HG02798 (cell line): Measurements from ENCODE around the gene WDR20.
A peak's percentile ranks its signal among the peaks of the same experiment; 100 is the strongest.

ENCODE experiments used
- ATAC-seq: cut with Tn5 transposase; IDR thresholded peaks from one replicate; pipeline ENCODE4 v1.9.1; 2021; ENCODE audit warnings: mild to moderate bottlenecking; ENCODE audit not compliant: unreplicated experiment, poor library complexity

Gene WDR20

DNA sequence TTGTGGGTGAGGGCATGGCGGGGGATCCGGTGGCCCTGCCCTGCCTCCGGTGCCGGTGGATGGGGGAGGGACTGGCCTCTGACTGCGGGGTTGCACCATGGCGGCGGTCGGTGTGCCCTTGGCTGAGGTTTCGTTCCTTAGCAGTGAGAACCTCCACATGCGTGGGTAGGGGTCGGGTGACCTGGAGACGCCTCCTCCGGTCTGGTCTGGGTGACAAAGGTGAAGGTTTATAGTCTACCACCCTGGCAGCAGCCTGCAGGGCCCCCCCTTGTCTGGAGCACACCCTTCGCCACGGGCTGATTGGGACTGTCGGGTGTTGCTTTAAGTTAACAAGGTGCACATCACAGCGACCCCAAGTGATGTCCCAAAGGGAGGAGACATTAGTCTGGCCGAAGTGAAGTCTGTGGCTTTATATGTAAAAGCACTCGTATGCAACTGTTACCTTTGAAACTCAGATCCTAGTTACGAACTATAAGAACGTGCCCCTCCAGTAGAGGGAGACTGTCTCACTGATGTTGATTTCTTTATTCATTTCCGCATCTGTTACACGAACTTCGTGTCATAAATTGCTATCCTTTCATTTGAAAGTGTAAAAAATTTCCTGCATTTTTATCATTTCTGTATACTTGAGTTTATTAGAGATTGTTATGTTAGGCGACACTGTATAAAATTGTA is 74.4 kb downstream of the WDR20 start:
- ATAC-seq = no peak

DNA sequence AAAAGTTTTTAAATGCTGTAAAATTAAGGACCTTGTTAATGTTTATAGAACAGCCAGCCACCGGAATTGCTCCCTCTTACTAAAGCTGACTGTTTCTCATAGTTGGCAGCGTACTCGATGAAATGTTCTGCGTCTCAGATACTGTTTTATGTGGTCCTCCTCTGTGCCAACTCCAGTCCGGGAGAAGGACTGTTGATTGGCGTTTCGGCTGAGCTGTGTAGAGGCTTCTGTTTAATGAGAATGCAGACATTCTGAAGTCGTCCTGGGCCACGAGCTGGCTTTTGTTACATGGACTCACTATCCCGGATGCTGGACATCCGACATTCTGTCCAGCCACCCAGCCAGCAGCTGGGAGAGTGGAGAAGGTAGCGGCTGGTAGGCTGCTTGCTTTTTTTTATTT is 75.4 kb downstream of the WDR20 start:
- no peak for ATAC-seq

DNA sequence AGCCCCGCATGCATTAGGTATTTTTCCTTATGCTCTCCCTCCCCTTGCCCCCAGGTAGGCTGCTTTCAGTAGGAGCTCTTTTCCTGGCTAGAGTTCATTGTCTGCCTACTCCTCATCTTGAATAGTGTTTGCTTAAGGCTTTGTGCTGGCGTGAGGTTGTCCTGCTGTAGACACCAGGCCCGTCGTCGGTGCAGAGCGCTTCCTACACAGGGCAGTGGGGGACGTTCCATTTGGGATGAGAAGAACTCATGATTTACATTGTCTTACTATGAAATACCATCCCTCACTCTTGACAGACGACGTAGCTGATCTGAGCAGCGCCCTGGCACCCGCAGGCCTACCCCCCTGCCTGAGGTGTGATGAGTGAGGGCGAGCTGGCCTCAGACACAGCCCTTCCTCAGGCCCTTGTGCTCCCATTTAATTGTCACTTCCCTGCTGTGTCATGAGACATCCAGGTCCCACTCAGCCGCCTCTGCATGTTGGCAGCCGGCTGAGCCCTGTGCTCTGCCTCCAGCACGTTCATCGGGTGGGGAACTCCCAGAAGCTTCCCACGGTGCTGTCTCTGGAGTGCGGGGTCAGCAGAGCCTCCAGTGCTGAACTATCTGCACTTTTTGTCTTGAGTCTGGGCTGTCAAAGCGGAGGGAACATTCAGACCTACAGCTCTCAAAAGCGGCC is 76.0 kb downstream of the WDR20 start:
- no peak for ATAC-seq

DNA sequence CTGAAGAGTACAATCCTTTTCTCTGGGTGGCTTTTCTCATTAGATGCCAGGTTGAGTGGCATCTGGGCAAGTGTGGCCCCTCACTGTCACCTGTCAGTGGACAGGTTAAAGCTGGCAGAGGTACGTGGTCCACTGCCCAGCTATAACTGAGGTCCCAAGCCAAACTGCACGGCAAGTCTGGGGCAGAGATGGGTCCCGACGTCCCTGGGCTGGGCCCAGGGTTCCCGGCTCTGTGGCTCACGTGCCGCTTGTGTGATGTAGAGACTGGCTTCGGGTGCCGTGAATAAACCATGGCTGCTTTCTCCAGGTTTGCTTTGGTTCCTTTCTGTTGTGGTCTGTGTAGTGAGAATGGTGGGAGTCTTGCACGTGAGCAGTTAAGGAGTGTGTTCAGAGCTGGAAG is 77.7 kb downstream of the WDR20 start:
- no peak for ATAC-seq

DNA sequence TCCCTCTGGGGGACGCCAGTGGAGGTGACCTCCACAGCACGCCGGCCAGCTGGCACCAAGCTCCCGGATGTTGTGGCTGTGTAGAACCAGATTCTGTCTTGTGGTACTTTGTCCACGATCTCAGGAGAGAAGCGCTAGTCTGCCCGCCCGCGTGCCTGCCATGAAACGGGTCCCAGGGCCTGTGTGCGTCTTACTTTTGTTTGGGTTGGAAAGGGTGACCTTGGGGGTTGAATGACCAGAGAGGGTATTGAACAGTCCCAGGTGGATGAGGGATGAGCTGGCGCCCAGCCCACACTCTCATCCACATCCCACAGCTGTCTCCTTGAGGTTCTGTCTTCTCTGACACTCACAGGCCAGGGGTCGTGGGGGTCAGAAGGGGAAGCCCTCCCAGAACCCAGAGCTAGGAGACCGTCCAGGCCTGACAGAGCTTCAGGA is 78.3 kb downstream of the WDR20 start:
- no peak for ATAC-seq

DNA sequence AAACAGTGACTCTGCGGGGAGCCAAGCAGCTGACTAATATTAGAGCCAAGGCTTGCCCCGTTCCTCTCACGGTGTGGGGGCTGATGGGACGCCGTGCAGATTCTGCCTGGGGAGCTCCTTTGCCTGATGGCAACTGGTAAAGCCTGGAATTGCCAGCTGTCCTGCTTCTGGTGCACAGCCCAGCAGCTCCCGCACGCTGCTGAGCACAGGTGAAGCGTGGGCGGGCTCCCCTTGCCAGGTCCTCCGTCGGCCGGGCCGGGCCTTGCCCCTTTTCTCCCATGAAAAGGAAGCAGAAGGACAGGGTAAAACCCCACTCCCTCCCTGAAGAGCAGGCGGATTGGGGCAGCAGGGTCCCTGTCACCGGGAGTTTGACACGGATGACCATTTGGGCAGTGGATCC is 79.0 kb downstream of the WDR20 start:
- ATAC-seq = no peak

DNA sequence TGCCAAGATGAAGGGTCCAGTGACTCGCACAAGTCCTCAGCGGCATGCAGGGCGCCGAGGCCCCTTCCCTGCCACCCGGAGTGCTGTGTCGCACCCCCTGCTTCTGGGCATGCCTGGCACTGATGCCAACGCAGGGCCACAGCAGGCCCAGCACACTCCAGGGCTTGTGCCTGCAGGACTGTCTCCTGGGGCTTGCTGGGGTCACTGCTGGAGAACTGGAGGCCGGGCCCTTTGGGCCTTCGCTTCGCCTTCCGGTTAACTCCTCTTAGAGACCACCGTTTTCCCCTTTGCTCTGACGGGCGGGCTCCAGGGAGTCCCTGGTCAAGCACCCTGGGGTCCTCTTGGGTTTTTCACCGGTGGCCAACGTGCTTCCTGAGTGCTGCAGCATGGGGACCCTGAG is 79.6 kb downstream of the WDR20 start:
- ATAC-seq = no peak

DNA sequence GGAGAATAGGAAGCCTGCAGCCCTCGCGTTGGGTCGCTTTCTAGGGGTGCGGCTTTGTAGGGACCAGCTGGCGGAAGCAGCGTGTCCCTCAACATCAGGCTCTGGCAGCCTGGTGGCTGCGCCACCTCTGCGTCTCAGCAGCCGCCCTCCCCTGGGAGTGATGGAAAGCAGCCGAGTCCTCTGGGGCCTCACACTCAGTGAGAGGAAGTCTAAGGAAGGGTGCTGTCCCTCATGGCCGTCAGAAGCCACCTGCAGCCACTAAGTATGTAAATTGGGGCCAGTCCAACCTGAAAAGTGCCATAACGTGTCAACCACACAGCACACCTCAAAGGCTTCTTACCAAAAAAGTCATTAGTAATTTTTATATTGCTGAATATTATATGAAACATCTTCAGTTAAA is 80.3 kb downstream of the WDR20 start:
- peak; percentile 92 for ATAC-seq

DNA sequence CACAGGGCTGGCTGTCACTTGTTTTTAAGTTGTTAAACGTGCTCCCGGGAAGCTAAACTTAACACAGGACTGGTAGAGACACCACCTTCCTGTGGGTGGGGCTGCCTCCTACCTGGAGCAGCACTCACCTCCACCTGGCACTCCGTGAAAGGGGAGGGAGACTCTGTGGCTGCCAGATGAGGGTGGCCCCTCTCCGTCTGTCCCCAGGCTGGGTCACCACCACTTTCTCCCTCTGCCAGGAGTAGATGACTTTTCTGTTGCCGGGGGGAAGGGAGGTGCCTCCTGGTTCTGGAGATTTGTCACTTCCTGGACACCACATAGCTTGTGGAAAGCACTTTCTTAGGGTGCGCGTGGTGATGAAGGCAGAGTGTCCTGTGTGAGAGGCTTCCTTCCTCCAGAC is 81.3 kb downstream of the WDR20 start:
- ATAC-seq = no peak

DNA sequence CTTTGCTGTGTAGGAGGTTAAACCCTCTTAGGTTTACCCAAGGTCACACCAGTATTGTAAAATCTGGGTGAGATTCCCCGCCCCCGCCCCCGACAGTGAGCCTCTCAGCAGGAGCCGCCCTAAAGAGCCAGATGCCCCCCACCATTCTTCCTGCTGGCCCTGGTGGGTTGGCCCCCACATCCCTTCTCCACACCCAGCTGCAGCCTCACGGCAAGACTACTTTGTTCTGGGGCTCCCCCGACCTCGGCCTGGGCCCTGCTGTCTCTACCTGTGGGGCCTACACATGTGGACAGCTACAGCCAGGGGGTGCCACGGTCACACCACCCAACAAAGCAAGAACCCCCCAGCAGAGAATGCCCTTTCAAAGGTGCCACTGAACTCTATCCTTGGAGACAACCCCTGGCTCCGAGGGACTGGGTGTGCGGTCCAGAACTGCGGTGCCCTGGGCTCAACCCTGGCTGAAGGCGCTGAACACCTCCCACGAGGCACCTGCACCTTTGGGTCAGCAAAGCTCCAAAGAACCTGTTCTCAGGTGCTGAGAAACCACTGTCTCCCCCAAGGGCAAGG is 82.4 kb downstream of the WDR20 start:
- ATAC-seq = no peak

DNA sequence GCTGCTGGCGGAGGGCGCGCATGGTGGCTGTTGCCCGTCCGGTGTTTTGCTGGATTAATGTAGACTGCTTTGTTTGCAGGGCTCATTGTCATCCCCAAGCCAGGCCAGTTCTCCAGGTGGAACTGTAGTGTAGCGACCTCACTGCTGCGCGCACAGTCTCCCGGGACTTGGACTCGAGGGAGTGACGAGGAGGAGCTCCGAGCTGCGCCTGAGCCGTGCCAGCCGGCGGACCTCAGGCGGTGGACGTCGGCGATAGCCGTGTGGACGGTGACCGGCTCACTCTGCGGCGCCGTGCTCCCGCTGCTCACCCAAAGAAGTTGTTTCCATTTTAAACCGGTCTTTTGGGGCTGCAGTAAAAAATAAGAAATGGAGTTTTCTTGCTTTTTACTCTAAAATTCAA is 83.1 kb downstream of the WDR20 start:
- ATAC-seq = no peak

DNA sequence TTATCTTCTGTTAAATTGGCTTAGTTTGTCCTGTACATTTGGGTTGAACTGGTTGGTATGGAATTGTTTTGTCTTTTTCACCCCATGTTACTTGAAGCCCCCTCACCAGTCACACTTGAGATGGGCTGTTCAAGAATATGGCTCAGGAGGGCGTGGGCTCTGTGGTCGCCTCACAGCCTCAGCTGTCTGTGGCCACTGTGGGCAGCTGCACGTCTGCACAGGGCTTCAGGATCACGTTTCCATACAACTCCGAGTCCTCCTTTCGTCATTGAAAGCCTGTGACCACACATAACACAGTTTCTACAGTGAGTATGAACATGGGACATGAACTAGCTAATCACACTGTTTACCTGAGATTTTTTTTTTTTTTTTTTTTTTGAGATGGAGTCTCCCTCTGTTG is 84.0 kb downstream of the WDR20 start:
- no peak for ATAC-seq

DNA sequence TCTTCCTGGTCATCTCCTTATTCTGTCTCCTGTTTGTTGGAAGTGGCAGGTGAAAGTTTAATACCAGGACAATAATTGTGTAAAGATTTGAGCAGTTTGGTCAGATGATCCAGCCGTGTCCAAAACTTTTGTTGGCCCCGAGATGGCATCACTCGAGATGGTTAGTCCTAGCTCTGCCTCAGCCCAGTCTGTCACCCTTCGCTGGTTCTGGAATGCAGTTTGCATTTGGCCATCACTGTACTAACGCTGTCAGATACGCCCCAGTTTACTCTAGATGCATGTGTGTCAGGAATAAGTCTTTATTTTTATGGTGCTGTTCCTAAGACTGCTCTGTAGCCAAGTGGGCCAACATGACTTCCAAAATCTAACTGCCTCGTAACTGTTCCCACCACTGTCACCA is 85.7 kb downstream of the WDR20 start:
- no peak for ATAC-seq

DNA sequence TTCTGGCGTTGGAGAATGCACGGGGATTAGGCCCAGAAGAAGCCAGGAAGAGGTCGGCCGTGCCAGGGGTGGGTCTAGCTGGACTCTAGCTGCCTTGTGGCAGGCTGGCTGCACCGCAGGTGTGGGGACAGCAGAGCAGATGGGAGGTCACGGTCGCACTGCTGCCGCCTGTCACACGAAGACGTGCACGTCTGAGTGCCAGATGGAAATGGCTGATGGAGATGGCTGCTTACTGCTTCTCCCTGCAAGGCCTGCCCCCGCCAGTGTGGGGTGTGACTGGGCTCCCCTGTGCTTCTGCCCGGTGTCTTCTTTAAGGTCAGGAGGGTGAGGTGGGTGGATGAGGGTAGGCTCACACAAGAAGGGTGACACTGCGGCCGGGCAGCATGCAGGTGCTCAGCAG is 86.2 kb downstream of the WDR20 start:
- ATAC-seq = no peak

DNA sequence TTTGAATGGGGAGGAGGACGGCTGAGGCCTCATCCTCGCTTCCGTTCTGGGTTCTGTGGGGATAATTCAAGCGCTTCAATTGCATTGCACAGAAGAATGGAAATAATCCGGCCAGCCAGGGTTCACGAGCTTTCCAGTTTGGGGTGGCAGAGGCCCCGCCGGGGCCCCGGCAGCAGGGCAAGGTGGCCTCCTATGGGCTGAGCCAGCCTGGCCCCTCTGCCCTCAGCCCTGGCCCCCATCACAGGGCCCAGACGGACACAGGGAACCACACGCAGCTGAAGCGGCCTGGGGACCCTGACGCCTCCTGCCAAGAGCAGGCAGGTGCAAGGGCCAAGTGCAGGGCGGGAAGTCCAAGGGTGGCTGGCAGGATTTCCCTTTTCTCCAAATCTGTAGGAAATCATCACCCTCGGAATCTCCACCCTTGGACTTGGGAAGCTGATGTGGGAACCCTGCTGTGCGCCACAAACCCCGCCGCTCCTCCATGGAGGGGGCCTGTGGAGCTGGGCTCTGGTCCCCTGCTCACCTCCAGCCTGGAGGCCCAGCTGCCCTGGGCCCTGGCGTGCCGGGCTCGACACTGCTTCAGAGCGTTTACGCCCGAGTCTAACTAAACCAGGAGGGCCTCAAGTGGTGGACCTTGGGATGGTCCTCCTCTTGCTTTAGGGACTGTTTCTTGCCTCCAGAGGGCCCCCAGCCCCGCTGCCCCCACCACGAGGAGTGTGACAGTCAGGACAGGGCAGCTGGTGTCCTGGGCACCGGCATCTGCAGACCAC is 86.8 kb downstream of the WDR20 start:
- ATAC-seq = no peak

DNA sequence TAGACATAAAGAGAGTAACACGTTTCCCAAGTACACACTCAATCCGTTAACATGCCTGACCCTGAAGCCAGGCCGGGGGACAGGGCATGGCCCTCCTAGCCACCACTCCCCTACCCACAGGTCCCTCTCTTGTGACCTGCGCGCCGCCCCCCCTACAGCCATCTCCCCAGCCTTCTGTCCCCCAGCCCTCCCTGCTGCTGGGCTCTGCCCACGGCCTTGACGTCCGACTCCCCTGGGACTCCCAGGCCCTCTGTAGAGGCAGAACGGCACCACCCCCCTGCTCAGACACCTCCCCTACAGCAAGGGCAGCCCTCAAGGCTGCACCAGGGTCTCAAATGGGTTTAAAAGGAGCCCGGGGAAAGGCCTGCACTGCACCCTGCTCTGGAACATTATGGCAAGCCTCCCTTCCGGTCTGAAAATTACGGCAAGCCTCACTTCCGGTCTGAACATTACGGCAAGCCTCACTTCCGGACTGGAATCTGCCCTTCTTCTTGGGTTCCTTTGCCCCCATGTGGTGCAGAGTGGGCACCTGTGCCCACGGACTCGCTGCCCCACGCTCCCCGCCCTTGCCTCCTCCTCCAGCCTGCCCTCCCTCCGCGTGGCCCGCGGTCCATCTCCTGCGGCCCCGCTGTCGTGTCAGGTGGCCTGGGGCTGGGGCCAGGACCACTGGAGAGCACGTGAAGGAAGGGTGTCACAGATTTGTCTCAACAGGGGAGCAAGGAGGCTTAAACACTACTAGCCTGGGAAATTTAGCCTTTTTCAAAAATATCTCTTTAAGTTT is 87.7 kb downstream of the WDR20 start:
- no peak for ATAC-seq

DNA sequence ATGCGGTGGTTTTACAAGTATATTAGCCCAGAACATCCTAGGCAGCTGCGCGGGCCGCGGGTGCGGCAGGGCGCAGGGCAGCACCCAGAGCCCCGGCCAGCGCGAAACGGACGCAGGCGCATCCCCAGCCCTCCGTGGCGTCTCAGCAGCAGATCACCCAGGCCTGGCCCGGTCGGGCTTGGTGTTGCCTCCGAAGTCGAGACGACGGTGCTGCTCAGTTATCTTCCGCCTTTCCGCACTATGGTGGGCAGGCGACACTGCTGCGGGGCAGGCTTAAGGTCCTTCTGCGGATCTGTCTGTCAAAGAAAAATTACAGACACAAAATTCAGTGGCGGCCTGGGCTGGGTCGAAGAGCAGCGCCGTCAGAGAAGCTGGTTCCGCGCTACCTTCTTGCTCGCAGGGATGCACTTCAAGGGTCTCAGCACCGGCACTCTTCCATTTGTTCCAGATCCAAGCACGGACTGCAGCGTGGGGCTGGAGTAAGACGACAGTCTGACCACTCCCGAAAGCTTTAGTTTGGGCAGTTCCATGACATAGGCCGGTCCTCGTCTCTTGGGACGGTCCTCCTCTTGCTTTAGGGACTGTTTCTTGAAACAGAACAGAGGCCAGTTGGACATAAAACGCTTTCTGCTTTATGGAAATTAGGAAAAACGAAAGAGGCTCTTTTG is 89.5 kb downstream of the WDR20 start:
- no peak for ATAC-seq

DNA sequence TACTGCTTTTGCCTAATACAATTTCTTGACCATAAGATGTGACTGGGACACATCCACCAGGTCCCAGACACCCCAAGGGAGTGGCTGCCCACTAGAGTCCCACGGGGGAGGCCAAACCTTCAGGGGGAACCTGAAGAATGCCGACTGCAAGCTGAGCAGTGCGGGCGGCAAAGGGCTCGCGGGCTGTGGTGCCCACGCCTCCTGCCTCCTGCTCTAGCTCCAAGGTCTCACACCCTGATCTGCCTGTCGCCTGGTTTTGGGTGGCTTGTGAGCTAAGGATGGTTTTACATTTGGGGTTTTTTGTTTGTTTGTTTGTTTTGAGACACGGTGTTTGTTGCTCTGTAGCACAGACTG is 90.0 kb downstream of the WDR20 start:
- no peak for ATAC-seq

DNA sequence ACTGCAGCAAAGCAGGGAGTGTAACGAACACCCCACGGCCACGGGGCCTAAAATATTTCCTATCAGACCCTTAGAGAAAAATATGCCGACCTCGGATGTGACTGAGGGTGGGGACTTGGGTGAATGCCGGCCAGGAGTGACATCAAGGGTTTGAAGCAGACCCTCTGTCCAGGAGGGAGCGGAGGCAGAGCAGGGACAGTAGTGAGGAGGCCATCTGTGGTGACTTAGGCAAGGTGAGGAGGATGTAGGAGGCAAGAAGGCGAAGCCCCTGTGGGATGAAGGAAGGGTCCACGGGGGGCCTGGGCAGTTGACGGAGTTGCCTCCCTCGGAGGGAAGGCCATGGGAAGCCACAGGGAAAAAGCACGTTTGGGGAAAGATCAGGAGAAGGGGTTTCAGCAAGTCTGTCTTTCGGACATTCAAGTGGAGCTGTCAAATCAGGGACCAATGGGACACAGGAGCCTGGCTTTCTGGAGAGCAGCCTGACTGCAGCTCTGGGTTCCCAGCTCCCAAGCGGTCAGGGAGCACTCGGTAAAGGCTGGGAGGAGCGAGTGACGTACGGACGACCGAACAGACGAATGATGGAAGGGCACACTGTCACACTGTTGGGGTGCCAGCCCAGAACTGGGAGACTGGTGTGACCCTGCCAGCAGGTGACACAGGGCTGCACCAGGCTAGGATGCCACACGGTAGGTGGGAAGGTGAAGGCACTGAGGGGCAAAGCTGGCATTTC is 90.9 kb downstream of the WDR20 start:
- ATAC-seq = no peak
